Hippocampal formation (tissue), 2 donors: Measurements from ENCODE around the gene MPL.
A peak's percentile ranks its signal among the peaks of the same experiment; 100 is the strongest.

ENCODE experiments used
- DNase-seq, 2 donors: peaks; one replicate each; lab custom pipeline; 2025; lab: John Stamatoyannopoulos, UW

Gene MPL

GRCh38 chr1:43306688-43307457 is 30.7 kb upstream of the MPL start:
- DNase-seq: no peak

- no peak for DNase-seq
Observed at GRCh38 chr1:43307458-43308158, 30.0 kb upstream of the MPL start.

- DNase-seq: no peak
Observed at GRCh38 chr1:43308635-43309404, 28.8 kb upstream of the MPL start.

- DNase-seq: no peak
Observed at GRCh38 chr1:43309405-43310025, 28.1 kb upstream of the MPL start.

GRCh38 chr1:43311521-43311920 is 26.1 kb upstream of the MPL start:
- no peak for DNase-seq

- DNase-seq: no peak
Observed at GRCh38 chr1:43312212-43312623, 25.4 kb upstream of the MPL start.

- no peak for DNase-seq
Observed at GRCh38 chr1:43312663-43313515, 24.7 kb upstream of the MPL start.

- DNase-seq: no peak
Observed at GRCh38 chr1:43313771-43314170, 23.8 kb upstream of the MPL start.

GRCh38 chr1:43314233-43314632 is 23.4 kb upstream of the MPL start:
- DNase-seq: no peak

GRCh38 chr1:43315481-43315880 is 22.1 kb upstream of the MPL start:
- DNase-seq: peak; percentile 46 to 59

GRCh38 chr1:43315963-43316737 is 21.5 kb upstream of the MPL start:
- no peak for DNase-seq

- DNase-seq: no peak
Observed at GRCh38 chr1:43316738-43317520, 20.7 kb upstream of the MPL start.

GRCh38 chr1:43317817-43318471 is 19.7 kb upstream of the MPL start:
- DNase-seq: peak; percentile 47 to 71

- DNase-seq: no peak
Observed at GRCh38 chr1:43318831-43319230, 18.8 kb upstream of the MPL start.

GRCh38 chr1:43319288-43319687 is 18.3 kb upstream of the MPL start:
- no peak for DNase-seq

- DNase-seq: no peak
Observed at GRCh38 chr1:43319766-43320165, 17.9 kb upstream of the MPL start.

GRCh38 chr1:43321331-43321891 is 16.2 kb upstream of the MPL start:
- no peak for DNase-seq

GRCh38 chr1:43322506-43322905 is 15.1 kb upstream of the MPL start:
- no peak for DNase-seq

GRCh38 chr1:43324810-43325209 is 12.8 kb upstream of the MPL start:
- DNase-seq: no peak
